GM23338 (cell line): ENCODE data around the gene CDK3. TPM values are rescaled to one million over a fixed set of nuclear protein-coding genes. Genes with fewer than 3 reads are reported as not detected.
A peak's percentile ranks its signal among the peaks of the same experiment; 100 is the strongest.

Source experiments
- ATAC-seq: fragments of 200-7000 bp; cut with Tn5 transposase; 3 replicates; pipeline ENCODE4 v1.9.1; 2020
- DNase-seq: peaks from one replicate; pipeline ENCODE4 v3.0.0-alpha.2; 2015; ENCODE audit warnings: low spot score
- H2AFZ ChIP-seq: fragments of 200-600 bp; sonication (generic); 2 replicates; pipeline ENCODE4 v1.8.0; 2016; ENCODE audit warnings: antibody characterized with exemption, mild to moderate bottlenecking, moderate library complexity
- H3F3A ChIP-seq: fragments of 200-600 bp; sonication (generic); replicated peaks from 2 replicates; pipeline ENCODE4 v1.8.0; 2017; ENCODE audit warnings: antibody characterized with exemption, mixed run types, low read depth
- H3K27ac ChIP-seq: fragments of 200-600 bp; sonication (generic); 2 replicates; pipeline ENCODE4 v1.6.1; 2016; ENCODE audit warnings: low read depth
- H3K27me3 ChIP-seq: fragments of 200-600 bp; sonication (generic); 2 replicates; pipeline ENCODE4 v1.8.0; 2016; ENCODE audit warnings: mild to moderate bottlenecking, mixed run types, moderate library complexity; ENCODE audit not compliant: insufficient read depth
- H3K36me3 ChIP-seq: fragments of 200-600 bp; sonication (generic); 2 replicates; pipeline ENCODE4 v1.8.0; 2016; ENCODE audit warnings: mild to moderate bottlenecking; ENCODE audit not compliant: insufficient read depth
- H3K4me1 ChIP-seq: fragments of 200-600 bp; sonication (generic); 2 replicates; pipeline ENCODE4 v1.8.0; 2016; ENCODE audit warnings: mild to moderate bottlenecking, moderate library complexity; ENCODE audit not compliant: insufficient read depth
- H3K4me2 ChIP-seq: fragments of 200-600 bp; sonication (generic); 2 replicates; pipeline ENCODE4 v1.7.1; 2017; ENCODE audit warnings: mixed run types
- H3K4me3 ChIP-seq: fragments of 200-600 bp; sonication (generic); 2 replicates; pipeline ENCODE4 v1.6.1; 2016; ENCODE audit warnings: mixed run types
- H3K79me2 ChIP-seq: fragments of 200-600 bp; sonication (generic); replicated peaks from 2 replicates; pipeline ENCODE4 v1.8.0; 2017; ENCODE audit warnings: mild to moderate bottlenecking; ENCODE audit not compliant: insufficient read depth
- H3K9me2 ChIP-seq: fragments of 200-600 bp; sonication (generic); 2 replicates; pipeline ENCODE4 v1.8.0; 2017; ENCODE audit not compliant: insufficient read depth
- H4K20me1 ChIP-seq: fragments of 200-600 bp; sonication (generic); replicated peaks from 2 replicates; pipeline ENCODE4 v1.8.0; 2017; ENCODE audit warnings: mild to moderate bottlenecking; ENCODE audit not compliant: insufficient read depth
- H3K27ac Mint-ChIP-seq: 2 replicates; pipeline ENCODE4 v1.8.0; 2020; ENCODE audit warnings: inconsistent platforms, mild to moderate bottlenecking, moderate library complexity, mixed read lengths
- H3K27me3 Mint-ChIP-seq: 3 replicates; pipeline ENCODE4 v1.8.0; 2022; ENCODE audit warnings: low read depth, mild to moderate bottlenecking, moderate library complexity, mixed read lengths, inconsistent platforms; ENCODE audit not compliant: insufficient read depth, poor library complexity
- H3K36me3 Mint-ChIP-seq: 3 replicates; pipeline ENCODE4 v1.8.0; 2021; ENCODE audit warnings: low read depth, mild to moderate bottlenecking, inconsistent platforms, moderate library complexity, mixed read lengths
- H3K4me1 Mint-ChIP-seq: 3 replicates; pipeline ENCODE4 v1.8.0; 2020; ENCODE audit warnings: mild to moderate bottlenecking, inconsistent platforms, mixed read lengths
- H3K4me3 Mint-ChIP-seq: 3 replicates; pipeline ENCODE4 v1.8.0; 2021; ENCODE audit warnings: moderate library complexity, mild to moderate bottlenecking, inconsistent platforms, mixed read lengths
- H3K9me3 Mint-ChIP-seq: 3 replicates; pipeline ENCODE4 v1.8.0; 2020; ENCODE audit warnings: moderate library complexity, mild to moderate bottlenecking, inconsistent platforms, mixed read lengths
- CREB1 ChIP-seq: fragments of 250-450 bp; sonication (Bioruptor Pico); IDR thresholded peaks from 2 replicates; pipeline ENCODE4 v1.5.0; 2020; ENCODE audit warnings: low read depth, mild to moderate bottlenecking, moderate library complexity
- ETS1 ChIP-seq: IDR thresholded peaks from 2 replicates; pipeline ENCODE4 v1.6.1; 2016; ENCODE audit warnings: antibody characterized with exemption
- EZH2 ChIP-seq: fragments of 200-600 bp; sonication (generic); IDR thresholded peaks from one replicate; pipeline ENCODE4 v1.8.0; 2017; ENCODE audit warnings: antibody characterized with exemption, mild to moderate bottlenecking, low read depth; ENCODE audit not compliant: unreplicated experiment
- EZH2phosphoT487 ChIP-seq: fragments of 200-600 bp; sonication (generic); IDR thresholded peaks from one replicate; pipeline ENCODE4 v1.8.1; 2018; ENCODE audit warnings: antibody characterized with exemption; ENCODE audit not compliant: unreplicated experiment
- JUNB ChIP-seq: IDR thresholded peaks from one replicate; pipeline ENCODE4 v1.6.1; 2016; ENCODE audit warnings: antibody characterized with exemption; ENCODE audit not compliant: unreplicated experiment
- NANOG ChIP-seq: IDR thresholded peaks from 2 replicates; pipeline ENCODE4 v1.6.1; 2016; ENCODE audit warnings: antibody characterized with exemption, borderline replicate concordance
- POLR2AphosphoS5 ChIP-seq: IDR thresholded peaks from 2 replicates; pipeline ENCODE4 v1.6.1; 2016; ENCODE audit warnings: antibody characterized with exemption, low read depth
- STAT1 ChIP-seq: IDR thresholded peaks from one replicate; pipeline ENCODE4 v1.6.1; 2016; ENCODE audit warnings: antibody characterized with exemption; ENCODE audit not compliant: unreplicated experiment
- ZNF114 ChIP-seq: fragments of 250-450 bp; sonication (Bioruptor Pico); IDR thresholded peaks from 2 replicates; pipeline ENCODE4 v1.5.0; 2020; ENCODE audit warnings: mild to moderate bottlenecking, moderate library complexity
- ZNF331 ChIP-seq: fragments of 250-450 bp; sonication (Bioruptor Pico); IDR thresholded peaks from 2 replicates; pipeline ENCODE4 v1.5.0; 2020; ENCODE audit warnings: low read depth, mild to moderate bottlenecking, moderate library complexity
- polyA plus RNA-seq: library from polyadenylated mRNA; unstranded; fragments of >200 nt; fragmentation: Nextera tagmentation; extraction: Ambion mirVana; gene quantifications from 2 replicates; pipeline ENCODE4 v1.2.1, GENCODE V29; 2016
- total RNA-seq: library from RNA; depleted of rRNA; stranded (reverse); fragments of >200 nt; shearing (Covaris generic); gene quantifications from 2 replicates; pipeline ENCODE4 v1.2.3, GENCODE V29; 2014
- TF ChIP-seq, protein P1 (sequence below): fragments of 250-450 bp; sonication (Bioruptor Pico); IDR thresholded peaks from 2 replicates; pipeline ENCODE4 v1.5.0; 2020; ENCODE audit warnings: mild to moderate bottlenecking, moderate library complexity
- TF ChIP-seq, protein P2 (sequence below): IDR thresholded peaks from one replicate; pipeline ENCODE4 v1.6.1; 2018; ENCODE audit warnings: antibody characterized with exemption; ENCODE audit not compliant: unreplicated experiment
- TF ChIP-seq, protein P3 (sequence below), 2 experiments: fragments of 200-600 bp in 1 of 2; sonication (generic) in 1 of 2; conservative IDR thresholded peaks; 2 replicates each; pipeline versions ENCODE4 v1.5.1 to v1.6.1; 2016 to 2017; ENCODE audit warnings: antibody characterized with exemption in 2 of 2, low read depth in 2 of 2, mild to moderate bottlenecking in 2 of 2, moderate library complexity in 1 of 2

Gene CDK3
- total and polyA plus RNA-seq, 2 experiments from 2014 or later = 7.9 to 10.2 TPM

- ATAC-seq (peak; percentile 49), DNase-seq (no peak)
- Histone ChIP-seq H3K4me2 (peak overlapping the region; percentile 82), H3K9me2 (no peaks in the 10 kb centered on the region), H3F3A (peaks cover 21% of the 10 kb centered on the region), H3K79me2 (peaks cover 60% of the 10 kb centered on the region), H4K20me1 (no peaks in the 10 kb centered on the region), H3K4me3 (peak overlapping the region; percentile 81), H3K36me3 (no peaks in the 10 kb centered on the region), H2AFZ (no peak overlapping the region), H3K4me1 (peaks cover 43% of the 10 kb centered on the region), H3K27me3 (no peaks in the 10 kb centered on the region), H3K27ac (peak overlapping the region; percentile 98)
- Mint-ChIP-seq H3K4me1 (peaks cover 50% of the 10 kb centered on the region), H3K27me3 (peaks cover 24% of the 10 kb centered on the region), H3K9me3 (no peaks in the 10 kb centered on the region), H3K4me3 (peak overlapping the region; percentile 95), H3K36me3 (peaks cover 17% of the 10 kb centered on the region; the same call in 2 of the 3 replicates), H3K27ac (peak overlapping the region; percentile 99)
- TF ChIP-seq POLR2AphosphoS5 (no peak), ETS1 (no peak), STAT1 (no peak), CREB1 (CRISPR knock-in tag) (no peak), ZNF331 (CRISPR knock-in tag) (no peak), ZNF114 (CRISPR knock-in tag) (no peak), NANOG (no peak), EZH2 (no peak), JUNB (no peak), EZH2phosphoT487 (no peak)
- TF ChIP-seq, protein P1, sequence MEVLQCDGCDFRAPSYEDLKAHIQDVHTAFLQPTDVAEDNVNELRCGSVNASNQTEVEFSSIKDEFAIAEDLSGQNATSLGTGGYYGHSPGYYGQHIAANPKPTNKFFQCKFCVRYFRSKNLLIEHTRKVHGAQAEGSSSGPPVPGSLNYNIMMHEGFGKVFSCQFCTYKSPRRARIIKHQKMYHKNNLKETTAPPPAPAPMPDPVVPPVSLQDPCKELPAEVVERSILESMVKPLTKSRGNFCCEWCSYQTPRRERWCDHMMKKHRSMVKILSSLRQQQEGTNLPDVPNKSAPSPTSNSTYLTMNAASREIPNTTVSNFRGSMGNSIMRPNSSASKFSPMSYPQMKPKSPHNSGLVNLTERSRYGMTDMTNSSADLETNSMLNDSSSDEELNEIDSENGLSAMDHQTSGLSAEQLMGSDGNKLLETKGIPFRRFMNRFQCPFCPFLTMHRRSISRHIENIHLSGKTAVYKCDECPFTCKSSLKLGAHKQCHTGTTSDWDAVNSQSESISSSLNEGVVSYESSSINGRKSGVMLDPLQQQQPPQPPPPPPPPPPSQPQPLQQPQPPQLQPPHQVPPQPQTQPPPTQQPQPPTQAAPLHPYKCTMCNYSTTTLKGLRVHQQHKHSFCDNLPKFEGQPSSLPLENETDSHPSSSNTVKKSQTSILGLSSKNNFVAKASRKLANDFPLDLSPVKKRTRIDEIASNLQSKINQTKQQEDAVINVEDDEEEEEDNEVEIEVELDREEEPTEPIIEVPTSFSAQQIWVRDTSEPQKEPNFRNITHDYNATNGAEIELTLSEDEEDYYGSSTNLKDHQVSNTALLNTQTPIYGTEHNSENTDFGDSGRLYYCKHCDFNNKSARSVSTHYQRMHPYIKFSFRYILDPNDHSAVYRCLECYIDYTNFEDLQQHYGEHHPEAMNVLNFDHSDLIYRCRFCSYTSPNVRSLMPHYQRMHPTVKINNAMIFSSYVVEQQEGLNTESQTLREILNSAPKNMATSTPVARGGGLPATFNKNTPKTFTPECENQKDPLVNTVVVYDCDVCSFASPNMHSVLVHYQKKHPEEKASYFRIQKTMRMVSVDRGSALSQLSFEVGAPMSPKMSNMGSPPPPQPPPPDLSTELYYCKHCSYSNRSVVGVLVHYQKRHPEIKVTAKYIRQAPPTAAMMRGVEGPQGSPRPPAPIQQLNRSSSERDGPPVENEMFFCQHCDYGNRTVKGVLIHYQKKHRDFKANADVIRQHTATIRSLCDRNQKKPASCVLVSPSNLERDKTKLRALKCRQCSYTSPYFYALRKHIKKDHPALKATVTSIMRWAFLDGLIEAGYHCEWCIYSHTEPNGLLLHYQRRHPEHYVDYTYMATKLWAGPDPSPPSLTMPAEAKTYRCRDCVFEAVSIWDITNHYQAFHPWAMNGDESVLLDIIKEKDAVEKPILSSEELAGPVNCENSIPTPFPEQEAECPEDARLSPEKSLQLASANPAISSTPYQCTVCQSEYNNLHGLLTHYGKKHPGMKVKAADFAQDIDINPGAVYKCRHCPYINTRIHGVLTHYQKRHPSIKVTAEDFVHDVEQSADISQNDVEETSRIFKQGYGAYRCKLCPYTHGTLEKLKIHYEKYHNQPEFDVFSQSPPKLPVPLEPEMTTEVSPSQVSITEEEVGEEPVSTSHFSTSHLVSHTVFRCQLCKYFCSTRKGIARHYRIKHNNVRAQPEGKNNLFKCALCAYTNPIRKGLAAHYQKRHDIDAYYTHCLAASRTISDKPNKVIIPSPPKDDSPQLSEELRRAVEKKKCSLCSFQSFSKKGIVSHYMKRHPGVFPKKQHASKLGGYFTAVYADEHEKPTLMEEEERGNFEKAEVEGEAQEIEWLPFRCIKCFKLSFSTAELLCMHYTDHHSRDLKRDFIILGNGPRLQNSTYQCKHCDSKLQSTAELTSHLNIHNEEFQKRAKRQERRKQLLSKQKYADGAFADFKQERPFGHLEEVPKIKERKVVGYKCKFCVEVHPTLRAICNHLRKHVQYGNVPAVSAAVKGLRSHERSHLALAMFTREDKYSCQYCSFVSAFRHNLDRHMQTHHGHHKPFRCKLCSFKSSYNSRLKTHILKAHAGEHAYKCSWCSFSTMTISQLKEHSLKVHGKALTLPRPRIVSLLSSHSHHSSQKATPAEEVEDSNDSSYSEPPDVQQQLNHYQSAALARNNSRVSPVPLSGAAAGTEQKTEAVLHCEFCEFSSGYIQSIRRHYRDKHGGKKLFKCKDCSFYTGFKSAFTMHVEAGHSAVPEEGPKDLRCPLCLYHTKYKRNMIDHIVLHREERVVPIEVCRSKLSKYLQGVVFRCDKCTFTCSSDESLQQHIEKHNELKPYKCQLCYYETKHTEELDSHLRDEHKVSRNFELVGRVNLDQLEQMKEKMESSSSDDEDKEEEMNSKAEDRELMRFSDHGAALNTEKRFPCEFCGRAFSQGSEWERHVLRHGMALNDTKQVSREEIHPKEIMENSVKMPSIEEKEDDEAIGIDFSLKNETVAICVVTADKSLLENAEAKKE (CRISPR knock-in tag) = no peak
- TF ChIP-seq, protein P2, sequence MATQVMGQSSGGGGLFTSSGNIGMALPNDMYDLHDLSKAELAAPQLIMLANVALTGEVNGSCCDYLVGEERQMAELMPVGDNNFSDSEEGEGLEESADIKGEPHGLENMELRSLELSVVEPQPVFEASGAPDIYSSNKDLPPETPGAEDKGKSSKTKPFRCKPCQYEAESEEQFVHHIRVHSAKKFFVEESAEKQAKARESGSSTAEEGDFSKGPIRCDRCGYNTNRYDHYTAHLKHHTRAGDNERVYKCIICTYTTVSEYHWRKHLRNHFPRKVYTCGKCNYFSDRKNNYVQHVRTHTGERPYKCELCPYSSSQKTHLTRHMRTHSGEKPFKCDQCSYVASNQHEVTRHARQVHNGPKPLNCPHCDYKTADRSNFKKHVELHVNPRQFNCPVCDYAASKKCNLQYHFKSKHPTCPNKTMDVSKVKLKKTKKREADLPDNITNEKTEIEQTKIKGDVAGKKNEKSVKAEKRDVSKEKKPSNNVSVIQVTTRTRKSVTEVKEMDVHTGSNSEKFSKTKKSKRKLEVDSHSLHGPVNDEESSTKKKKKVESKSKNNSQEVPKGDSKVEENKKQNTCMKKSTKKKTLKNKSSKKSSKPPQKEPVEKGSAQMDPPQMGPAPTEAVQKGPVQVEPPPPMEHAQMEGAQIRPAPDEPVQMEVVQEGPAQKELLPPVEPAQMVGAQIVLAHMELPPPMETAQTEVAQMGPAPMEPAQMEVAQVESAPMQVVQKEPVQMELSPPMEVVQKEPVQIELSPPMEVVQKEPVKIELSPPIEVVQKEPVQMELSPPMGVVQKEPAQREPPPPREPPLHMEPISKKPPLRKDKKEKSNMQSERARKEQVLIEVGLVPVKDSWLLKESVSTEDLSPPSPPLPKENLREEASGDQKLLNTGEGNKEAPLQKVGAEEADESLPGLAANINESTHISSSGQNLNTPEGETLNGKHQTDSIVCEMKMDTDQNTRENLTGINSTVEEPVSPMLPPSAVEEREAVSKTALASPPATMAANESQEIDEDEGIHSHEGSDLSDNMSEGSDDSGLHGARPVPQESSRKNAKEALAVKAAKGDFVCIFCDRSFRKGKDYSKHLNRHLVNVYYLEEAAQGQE = no peak
- TF ChIP-seq, protein P3, sequence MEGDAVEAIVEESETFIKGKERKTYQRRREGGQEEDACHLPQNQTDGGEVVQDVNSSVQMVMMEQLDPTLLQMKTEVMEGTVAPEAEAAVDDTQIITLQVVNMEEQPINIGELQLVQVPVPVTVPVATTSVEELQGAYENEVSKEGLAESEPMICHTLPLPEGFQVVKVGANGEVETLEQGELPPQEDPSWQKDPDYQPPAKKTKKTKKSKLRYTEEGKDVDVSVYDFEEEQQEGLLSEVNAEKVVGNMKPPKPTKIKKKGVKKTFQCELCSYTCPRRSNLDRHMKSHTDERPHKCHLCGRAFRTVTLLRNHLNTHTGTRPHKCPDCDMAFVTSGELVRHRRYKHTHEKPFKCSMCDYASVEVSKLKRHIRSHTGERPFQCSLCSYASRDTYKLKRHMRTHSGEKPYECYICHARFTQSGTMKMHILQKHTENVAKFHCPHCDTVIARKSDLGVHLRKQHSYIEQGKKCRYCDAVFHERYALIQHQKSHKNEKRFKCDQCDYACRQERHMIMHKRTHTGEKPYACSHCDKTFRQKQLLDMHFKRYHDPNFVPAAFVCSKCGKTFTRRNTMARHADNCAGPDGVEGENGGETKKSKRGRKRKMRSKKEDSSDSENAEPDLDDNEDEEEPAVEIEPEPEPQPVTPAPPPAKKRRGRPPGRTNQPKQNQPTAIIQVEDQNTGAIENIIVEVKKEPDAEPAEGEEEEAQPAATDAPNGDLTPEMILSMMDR (conservative IDR thresholded peaks at IDR 0.05; ENCODE audit: low read depth in 2 of 2) = no peak
Measured at GRCh38 chr17:75979705-75980187, 20.9 kb upstream of the CDK3 start.
